Measurements from ENCODE around the gene CCDC85C.
A peak's percentile ranks its signal among the peaks of the same experiment; 100 is the strongest.

CCDC85C gene

DNA sequence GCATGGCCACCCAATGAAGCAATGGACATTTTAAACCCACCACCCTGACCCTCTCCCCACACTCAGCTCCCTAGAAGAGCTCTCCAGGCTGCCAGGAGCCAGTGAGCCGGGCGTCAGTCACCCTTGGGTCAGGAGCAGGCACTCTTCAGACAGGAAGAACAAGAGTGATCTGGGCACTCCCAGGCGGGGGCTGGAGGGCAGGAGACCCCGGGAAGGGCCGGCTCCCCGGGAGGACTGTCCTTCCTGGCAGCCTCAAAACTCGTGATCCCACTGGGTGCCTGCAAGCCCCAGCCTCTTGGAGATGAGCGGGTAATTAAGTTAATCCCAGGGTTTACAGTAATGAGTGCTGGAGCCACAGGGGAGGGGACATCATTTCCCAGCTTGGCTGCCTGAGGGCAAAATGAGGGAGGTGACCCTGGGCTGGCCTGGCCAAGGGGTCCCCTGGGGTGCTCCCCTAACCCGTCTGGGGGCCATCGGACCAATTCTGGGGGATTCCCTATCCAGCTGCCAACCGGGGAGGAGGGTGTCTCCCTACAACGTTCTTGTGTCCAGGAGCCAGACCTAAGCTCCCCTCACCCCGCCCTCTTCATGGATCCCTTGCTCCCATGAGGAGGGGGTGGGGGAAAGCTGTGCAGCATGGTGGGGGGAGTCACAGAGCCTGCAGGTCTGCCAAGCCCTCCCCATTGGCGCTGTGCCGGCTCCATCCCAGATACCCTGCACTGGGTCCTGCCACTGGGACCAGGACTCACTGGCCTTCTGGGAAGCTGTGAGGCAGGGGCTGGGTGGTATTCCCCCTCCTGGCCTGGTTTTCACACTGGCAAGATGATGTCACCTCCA lies 63.6 kb downstream of the CCDC85C start:
- DNase-seq (ENCODE audit: low spot score): peak; percentile 86

- DNase-seq (ENCODE audit: low spot score): no peak
Measured at GRCh38 chr14:99539491-99539890, 64.5 kb downstream of the CCDC85C start.

DNA sequence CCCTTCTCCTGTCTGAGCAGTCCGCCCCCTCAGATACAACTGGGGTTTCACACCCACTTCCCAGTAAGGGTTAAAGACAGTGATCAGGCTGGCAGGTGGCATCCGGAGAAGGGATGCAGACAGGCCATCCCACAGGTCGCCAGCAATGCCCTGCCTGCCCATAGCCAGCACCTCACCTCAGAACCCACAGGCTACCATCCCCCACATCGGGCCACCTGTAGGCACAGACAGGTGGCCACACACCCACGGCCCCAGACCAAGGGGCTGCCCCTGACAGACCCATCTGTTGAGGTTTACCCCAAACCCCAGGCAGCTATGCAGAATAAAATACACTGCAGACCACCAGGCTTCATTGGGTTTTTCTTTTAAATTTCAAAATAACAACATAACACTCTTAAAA lies 65.3 kb downstream of the CCDC85C start:
- no peak for DNase-seq (ENCODE audit: low spot score)

- no peak for DNase-seq (ENCODE audit: low spot score)
Measured at GRCh38 chr14:99538275-99538674, 65.7 kb downstream of the CCDC85C start.

GRCh38 chr14:99537399-99537798 lies 66.6 kb downstream of the CCDC85C start:
- no peak for DNase-seq (ENCODE audit: low spot score)

DNA sequence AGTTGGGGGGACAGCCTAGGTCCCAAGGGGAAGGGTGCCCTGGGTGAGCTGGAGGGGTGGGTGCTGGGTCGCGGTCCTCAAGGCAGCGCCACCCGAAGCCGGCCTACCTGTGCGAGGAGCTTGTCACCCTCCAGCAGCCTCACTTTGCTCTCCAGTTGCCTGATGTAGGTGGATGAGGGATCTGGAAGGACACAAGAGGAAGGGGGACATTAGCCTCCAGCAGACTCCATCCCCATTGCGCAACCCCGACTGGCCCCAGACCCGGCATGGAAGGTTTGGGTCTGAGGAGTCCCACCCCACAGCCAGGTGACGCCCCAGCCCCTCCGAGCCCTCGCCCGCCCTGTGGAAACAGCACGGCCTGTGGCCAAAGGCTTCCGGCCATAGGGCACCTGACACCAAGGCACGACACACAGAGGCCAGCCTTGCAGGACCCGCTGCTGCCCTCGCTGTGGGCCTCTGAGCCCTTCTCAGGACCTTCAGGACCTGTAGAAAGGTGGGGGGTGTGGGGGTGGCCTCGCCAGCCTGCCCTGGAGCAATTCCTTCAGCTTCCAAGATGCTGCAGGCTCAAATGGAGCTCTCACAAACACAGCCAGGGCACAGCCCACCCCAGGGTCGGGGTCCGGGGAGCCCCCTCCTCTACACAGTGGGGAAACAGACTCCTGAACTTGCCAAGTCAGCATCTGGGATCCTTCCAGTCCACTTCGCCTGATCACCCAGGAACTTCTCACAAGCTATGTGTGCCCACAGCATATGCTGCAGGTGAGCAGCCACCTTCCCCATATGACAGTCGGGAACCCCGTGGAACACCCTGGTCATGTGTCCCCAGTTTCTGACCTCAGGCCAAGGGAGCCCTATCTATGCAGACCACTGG lies 67.9 kb downstream of the CCDC85C start:
- DNase-seq (ENCODE audit: low spot score): no peak

GRCh38 chr14:99535448-99535847 lies 68.6 kb downstream of the CCDC85C start:
- DNase-seq (ENCODE audit: low spot score): no peak

- DNase-seq (ENCODE audit: low spot score): no peak
Measured at GRCh38 chr14:99534863-99535262, 69.1 kb downstream of the CCDC85C start.

- no peak for DNase-seq (ENCODE audit: low spot score)
Measured at GRCh38 chr14:99534333-99534732, 69.7 kb downstream of the CCDC85C start.

DNA sequence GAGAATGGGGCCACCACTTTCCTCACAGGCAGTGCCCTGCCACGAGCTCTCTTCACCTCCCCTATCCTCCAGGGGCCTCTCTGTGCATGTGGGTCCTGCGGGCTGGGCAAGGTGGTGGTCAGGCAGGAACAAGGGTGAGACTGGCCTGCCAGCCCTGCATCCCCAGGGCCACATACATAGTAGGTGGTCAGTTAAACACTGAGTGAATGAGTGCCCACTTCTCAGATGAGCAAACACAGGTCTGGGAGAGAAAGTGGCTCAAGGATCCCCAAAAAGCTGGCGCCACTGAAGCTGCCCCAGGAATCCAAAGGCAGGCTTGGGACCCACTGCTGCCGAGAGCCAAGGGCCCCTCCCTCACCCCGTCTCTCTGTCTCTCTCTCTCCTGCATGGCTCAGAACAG lies 71.7 kb downstream of the CCDC85C start:
- DNase-seq (ENCODE audit: low spot score): no peak

GRCh38 chr14:99531251-99532096 lies 72.5 kb downstream of the CCDC85C start:
- no peak for DNase-seq (ENCODE audit: low spot score)

GRCh38 chr14:99530407-99531155 lies 73.4 kb downstream of the CCDC85C start:
- no peak for DNase-seq (ENCODE audit: low spot score)

- DNase-seq (ENCODE audit: low spot score): no peak
Measured at GRCh38 chr14:99529899-99530298, 74.1 kb downstream of the CCDC85C start.

- no peak for DNase-seq (ENCODE audit: low spot score)
Measured at GRCh38 chr14:99527427-99528076, 76.5 kb downstream of the CCDC85C start.

DNA sequence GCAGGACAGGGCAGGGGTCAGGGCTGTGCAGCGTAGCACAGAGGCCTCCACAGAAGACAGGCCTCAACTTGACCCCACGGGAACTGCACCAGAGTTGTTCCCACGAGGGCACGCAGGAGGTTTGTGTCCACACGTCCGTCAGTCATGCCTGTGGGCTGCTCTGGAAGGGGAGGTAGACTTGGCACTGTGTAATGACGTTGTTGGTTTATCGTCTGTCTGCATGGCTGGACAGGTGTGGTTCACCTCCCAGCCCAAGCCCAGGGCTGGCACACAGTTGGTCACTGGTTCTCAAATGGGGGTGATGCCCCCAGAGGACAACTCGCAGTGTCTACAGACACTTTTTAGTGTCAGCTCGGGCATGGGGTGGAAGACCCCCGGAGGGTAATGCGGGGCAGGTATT lies 77.0 kb downstream of the CCDC85C start:
- DNase-seq (ENCODE audit: low spot score): no peak

GRCh38 chr14:99525699-99526080 lies 78.3 kb downstream of the CCDC85C start:
- no peak for DNase-seq (ENCODE audit: low spot score)

DNA sequence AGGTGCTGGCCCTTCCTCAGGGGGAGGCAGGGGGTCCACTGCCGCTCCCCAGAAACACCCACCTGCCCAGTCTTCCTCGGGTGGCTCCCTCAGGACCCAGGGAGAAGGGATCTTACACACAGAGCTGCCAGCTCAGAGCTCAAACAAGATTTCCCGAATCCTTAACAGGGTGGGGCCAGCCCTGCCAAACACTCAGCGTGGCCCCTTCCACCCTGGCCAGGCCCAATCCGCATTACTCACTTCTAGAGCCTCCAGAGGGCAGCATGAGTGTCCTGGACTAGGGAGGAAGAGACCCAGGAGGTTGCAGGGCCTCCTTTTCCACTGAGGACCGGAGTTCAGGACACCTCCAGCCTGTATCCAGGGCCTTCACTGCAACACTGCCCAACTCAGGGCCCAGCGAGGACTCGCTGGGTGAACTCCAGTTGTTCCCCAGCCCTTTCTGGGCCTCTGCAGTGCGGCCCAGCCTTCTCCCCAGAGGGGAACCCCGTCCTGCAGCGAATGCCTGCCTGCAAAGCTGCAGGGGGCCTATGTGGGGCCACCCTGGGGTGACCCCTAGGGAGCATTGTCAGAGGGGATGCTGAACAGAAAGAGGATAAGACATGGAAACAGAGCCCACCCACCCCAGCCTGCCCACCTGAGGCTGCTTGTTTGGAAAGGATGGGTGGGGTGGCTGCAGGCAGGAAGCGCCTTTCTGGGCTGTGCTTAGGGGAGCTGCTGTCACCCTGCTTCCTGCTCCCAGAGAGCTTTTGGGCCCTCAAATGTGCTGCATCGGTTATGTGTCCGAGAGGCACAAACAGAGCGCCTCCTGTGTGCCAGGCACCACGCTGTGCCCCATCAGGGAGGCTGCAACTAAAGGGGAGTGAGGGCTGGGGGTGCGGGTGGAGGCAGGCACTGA lies 79.0 kb downstream of the CCDC85C start:
- DNase-seq (ENCODE audit: low spot score): peak; percentile 66

GRCh38 chr14:99524091-99524661 lies 79.8 kb downstream of the CCDC85C start:
- DNase-seq (ENCODE audit: low spot score): no peak

GRCh38 chr14:99523704-99524055 lies 80.3 kb downstream of the CCDC85C start:
- DNase-seq (ENCODE audit: low spot score): no peak
